OCI-LY3 (cell line): Measurements from ENCODE around the gene VPS35L.

Source experiments
- EZH2phosphoT487 ChIP-seq: fragments of 200-600 bp; shearing (Covaris generic); IDR thresholded peaks from 2 replicates; pipeline ENCODE4 v1.6.1; 2018; ENCODE audit warnings: antibody characterized with exemption, mixed run types, low read depth
- TF ChIP-seq, protein P1 (sequence below): fragments of 200-600, 300-600 bp; sonication (generic); IDR thresholded peaks from 2 replicates; pipeline ENCODE4 v1.5.1; 2014; ENCODE audit warnings: antibody characterized with exemption, low read length, low read depth

DNA sequence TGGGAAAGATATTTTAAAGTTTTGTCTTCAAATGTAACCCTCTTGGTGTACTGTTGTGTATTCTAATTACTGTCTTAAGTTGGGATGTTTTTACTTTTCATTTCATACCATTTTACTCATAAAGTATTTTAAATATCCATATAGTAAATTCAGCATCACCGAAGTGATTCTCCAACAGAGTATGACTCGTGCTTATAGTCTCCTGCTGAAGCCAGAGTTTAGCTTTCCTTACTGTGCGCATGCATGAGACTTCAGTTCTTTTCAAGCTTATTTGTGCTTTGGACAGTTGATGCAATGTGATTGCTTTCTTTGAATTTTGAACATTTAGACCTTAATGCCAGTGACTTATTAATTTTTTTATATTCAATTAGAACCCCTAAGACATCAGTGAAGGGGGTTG, 7.4 kb upstream of the VPS35L start:
- TF ChIP-seq, protein P1, sequence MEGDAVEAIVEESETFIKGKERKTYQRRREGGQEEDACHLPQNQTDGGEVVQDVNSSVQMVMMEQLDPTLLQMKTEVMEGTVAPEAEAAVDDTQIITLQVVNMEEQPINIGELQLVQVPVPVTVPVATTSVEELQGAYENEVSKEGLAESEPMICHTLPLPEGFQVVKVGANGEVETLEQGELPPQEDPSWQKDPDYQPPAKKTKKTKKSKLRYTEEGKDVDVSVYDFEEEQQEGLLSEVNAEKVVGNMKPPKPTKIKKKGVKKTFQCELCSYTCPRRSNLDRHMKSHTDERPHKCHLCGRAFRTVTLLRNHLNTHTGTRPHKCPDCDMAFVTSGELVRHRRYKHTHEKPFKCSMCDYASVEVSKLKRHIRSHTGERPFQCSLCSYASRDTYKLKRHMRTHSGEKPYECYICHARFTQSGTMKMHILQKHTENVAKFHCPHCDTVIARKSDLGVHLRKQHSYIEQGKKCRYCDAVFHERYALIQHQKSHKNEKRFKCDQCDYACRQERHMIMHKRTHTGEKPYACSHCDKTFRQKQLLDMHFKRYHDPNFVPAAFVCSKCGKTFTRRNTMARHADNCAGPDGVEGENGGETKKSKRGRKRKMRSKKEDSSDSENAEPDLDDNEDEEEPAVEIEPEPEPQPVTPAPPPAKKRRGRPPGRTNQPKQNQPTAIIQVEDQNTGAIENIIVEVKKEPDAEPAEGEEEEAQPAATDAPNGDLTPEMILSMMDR: no peak
- TF ChIP-seq EZH2phosphoT487: no peak
